Progenitor cell of endocrine pancreas (in vitro differentiated cells): Measurements from ENCODE around the gene SPTAN1. TPM values are rescaled to one million over a fixed set of nuclear protein-coding genes. Genes with fewer than 3 reads are reported as not detected.
"Not testable (repeated sequence)": the region's sequence is repeated elsewhere in the genome, so short reads cannot be mapped to it uniquely, and the experiment has no call there.

Experiments
- DNase-seq: peaks from one replicate; pipeline ENCODE4 v3.0.0; 2021; ENCODE audit warnings: low spot score; ENCODE audit not compliant: unreplicated experiment
- H3K27ac Mint-ChIP-seq: 2 replicates; pipeline ENCODE4 v1.8.0; 2021; ENCODE audit warnings: mild to moderate bottlenecking, moderate library complexity, mixed read lengths
- H3K27me3 Mint-ChIP-seq: 2 replicates; pipeline ENCODE4 v1.8.0; 2021; ENCODE audit warnings: mixed read lengths
- H3K36me3 Mint-ChIP-seq: 2 replicates; pipeline ENCODE4 v1.8.0; 2022; ENCODE audit warnings: mixed read lengths; ENCODE audit not compliant: insufficient read depth
- H3K4me1 Mint-ChIP-seq: 2 replicates; pipeline ENCODE4 v1.8.0; 2021; ENCODE audit warnings: low read depth, mixed read lengths
- H3K4me3 Mint-ChIP-seq: 2 replicates; pipeline ENCODE4 v1.8.0; 2021; ENCODE audit warnings: low read depth, mild to moderate bottlenecking, moderate library complexity, mixed read lengths
- H3K9me3 Mint-ChIP-seq: 2 replicates; pipeline ENCODE4 v1.8.0; 2021; ENCODE audit warnings: low read depth, mixed read lengths
- total RNA-seq: library from RNA; stranded (reverse); gene quantifications from 2 replicates; pipeline ENCODE4 v1.2.1, GENCODE V29; 2021
- TF ChIP-seq, protein P1 (sequence below): fragments of 200-600 bp; sonication (generic); IDR thresholded peaks from one replicate; pipeline ENCODE4 v1.5.0; 2021; ENCODE audit warnings: antibody characterized with exemption, mild to moderate bottlenecking; ENCODE audit not compliant: unreplicated experiment

The SPTAN1 gene
- total RNA-seq, 1 donor from 2014 or later = 448 TPM

DNA sequence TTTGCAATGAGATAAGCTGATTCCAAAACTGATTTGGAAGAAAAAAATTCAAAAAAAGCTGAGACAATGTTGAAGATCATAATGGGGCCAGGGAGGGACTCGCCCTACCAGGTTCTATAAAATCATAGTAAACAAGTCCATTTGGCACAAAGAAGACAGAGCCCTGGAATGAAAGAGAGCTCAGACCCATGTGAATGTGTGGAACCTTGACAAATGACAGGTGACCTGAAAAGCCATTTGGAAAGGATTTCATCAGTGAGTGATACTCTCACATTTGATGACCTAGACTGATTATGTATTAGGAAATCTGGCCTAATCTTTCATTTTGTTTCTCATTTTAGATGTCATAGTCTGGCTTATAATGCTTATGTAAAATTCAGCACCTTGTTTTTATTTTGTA, 26.8 kb downstream of the SPTAN1 start:
- Mint-ChIP-seq H3K4me3 (no peak overlapping the region), H3K9me3 (no peaks in the 10 kb centered on the region), H3K36me3 (peaks cover 51% of the 10 kb centered on the region), H3K27ac (no peak overlapping the region), H3K27me3 (no peaks in the 10 kb centered on the region), H3K4me1 (peaks cover 15% of the 10 kb centered on the region)
- no peak for DNase-seq
- TF ChIP-seq, protein P1, sequence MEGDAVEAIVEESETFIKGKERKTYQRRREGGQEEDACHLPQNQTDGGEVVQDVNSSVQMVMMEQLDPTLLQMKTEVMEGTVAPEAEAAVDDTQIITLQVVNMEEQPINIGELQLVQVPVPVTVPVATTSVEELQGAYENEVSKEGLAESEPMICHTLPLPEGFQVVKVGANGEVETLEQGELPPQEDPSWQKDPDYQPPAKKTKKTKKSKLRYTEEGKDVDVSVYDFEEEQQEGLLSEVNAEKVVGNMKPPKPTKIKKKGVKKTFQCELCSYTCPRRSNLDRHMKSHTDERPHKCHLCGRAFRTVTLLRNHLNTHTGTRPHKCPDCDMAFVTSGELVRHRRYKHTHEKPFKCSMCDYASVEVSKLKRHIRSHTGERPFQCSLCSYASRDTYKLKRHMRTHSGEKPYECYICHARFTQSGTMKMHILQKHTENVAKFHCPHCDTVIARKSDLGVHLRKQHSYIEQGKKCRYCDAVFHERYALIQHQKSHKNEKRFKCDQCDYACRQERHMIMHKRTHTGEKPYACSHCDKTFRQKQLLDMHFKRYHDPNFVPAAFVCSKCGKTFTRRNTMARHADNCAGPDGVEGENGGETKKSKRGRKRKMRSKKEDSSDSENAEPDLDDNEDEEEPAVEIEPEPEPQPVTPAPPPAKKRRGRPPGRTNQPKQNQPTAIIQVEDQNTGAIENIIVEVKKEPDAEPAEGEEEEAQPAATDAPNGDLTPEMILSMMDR = no peak

DNA sequence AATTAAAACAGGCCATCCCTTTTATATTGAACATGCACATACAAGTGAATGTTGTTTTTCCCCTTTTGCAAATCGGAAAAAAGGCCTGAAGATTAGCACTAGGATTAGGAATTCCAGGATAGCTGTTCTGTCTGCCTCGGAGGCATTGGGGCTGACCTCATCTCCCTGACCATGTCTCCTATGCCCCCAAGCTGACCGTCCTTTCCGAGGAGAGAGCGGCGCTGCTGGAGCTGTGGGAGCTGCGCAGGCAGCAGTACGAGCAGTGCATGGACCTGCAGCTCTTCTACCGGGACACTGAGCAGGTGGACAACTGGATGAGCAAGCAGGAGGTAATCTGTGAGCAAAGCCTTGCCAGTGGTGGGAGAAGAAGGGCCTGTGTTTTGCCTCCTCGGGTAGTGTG, 28.3 kb downstream of the SPTAN1 start:
- Mint-ChIP-seq H3K9me3 (no peaks in the 10 kb centered on the region), H3K27ac (no peak overlapping the region), H3K36me3 (peaks cover 53% of the 10 kb centered on the region), H3K4me3 (no peak overlapping the region), H3K4me1 (peaks cover 15% of the 10 kb centered on the region), H3K27me3 (no peaks in the 10 kb centered on the region)
- DNase-seq = no peak
- TF ChIP-seq, protein P1 = no peak

DNA sequence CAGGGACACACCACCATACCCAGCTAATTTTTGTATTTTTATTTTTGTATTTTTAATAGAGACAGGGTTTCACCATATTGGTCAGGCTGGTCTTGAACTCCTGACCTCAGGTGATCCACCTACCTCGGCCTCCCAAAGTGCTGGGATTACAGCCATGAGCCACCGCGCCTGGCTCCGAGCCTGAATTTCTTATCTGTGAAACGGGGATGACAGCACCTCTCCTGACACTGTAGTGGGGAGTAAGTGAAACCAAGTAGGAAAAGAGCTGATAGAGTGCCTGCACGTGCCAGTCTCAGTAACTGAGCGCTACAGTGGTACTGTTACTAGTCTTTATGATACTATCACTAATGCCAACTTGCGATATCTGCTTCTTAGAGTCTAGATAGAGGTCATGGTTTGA, 32.8 kb downstream of the SPTAN1 start:
- H3K27ac Mint-ChIP-seq, H3K27me3 Mint-ChIP-seq: not testable (repeated sequence)

DNA sequence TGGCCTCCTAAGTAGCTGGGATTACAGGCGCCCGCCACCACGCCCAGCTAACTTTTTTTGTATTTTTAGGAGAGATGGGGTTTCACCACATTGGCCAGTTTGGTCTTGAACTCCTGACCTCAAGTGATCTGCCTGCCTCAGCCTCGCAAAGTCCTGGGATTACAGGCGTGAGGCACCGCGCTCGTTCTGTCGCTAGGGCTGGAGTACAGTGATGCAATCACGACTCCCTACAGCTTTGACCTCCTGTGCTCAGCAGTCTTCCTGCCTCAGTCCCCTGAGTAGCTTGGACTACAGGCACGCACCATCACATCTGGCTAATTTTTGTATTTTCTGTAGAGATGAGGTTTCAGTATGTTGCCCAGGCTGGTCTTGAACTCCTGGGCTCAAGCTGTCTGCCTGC, 34.5 kb downstream of the SPTAN1 start:
- DNase-seq, H3K27ac Mint-ChIP-seq, H3K4me3 Mint-ChIP-seq, H3K27me3 Mint-ChIP-seq, H3K9me3 Mint-ChIP-seq, H3K4me1 Mint-ChIP-seq: not testable (repeated sequence)
- peaks cover 44% of the 10 kb centered on the region for H3K36me3 Mint-ChIP-seq

More for the DNA sequence above, 32.8 kb downstream of the SPTAN1 start:
- H3K36me3 Mint-ChIP-seq = peaks cover 46% of the 10 kb centered on the region
- not testable (repeated sequence) for H3K4me3 Mint-ChIP-seq, DNase-seq, H3K4me1 Mint-ChIP-seq, H3K9me3 Mint-ChIP-seq

DNA sequence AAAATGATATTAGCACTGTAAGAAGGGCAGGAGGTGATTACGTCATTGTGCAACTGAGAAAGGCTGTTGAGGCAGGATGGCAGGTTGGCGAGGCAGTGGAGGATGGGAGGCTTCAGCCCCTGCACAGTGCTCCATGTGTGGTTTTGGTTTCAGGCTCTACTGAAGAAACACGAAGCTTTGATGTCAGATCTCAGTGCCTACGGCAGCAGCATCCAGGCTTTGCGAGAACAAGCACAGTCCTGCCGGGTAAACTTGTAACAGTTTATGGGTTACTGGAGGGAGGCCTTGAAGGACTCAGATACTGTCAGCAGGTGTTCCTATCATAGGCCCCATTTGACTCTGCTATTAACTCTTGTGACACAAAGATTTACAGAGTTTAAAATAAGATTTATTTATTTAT, 35.1 kb downstream of the SPTAN1 start:
- Mint-ChIP-seq H3K4me3 (no peak overlapping the region), H3K4me1 (no peaks in the 10 kb centered on the region), H3K27me3 (no peaks in the 10 kb centered on the region), H3K9me3 (no peaks in the 10 kb centered on the region), H3K36me3 (peaks cover 44% of the 10 kb centered on the region), H3K27ac (peak overlapping the region; percentile 52)
- TF ChIP-seq, protein P1 = no peak
- DNase-seq = no peak

DNA sequence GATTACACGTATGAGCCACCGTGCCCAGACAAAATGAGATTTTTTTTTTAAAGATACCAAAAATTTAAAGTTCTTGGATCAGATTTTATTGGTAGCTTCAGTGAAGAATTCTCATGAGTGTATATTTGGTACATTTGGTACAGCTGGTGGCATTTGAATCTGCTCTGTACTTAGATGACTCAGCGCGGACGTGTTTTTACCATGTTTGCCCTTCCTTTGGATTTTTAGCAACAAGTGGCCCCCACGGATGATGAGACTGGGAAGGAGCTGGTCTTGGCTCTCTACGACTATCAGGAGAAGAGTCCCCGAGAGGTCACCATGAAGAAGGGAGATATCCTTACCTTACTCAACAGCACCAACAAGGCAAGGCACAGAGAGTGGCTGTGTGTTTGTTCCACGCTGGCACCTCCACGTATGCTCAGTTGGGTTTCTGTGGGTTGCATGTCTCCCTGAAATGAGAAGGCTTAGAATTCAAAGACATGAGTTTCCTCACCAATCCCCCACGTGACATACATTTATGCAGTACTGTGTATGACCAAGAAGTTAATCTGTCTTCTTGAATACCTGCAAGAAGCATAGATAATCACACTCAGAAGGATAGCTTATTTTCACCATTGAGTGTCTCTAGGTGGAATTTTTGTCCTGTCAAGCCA, 36.3 kb downstream of the SPTAN1 start:
- no peak overlapping the region for H3K27ac Mint-ChIP-seq
- TF ChIP-seq, protein P1 = no peak
- no peaks in the 10 kb centered on the region for H3K4me1 Mint-ChIP-seq
- no peak for DNase-seq
- H3K36me3 Mint-ChIP-seq = peaks cover 40% of the 10 kb centered on the region
- H3K27me3 Mint-ChIP-seq = no peaks in the 10 kb centered on the region
- H3K4me3 Mint-ChIP-seq = no peak overlapping the region
- H3K9me3 Mint-ChIP-seq = no peaks in the 10 kb centered on the region
